SK-N-SH treated with all-trans-retinoic acid at 6 μM for 48 hours (cell line): Measurements from ENCODE around the gene TWIST2.

Experiments used
- ATAC-seq: fragments of 200-7000 bp; cut with Tn5 transposase; 3 replicates; pipeline ENCODE4 v1.9.1; 2020; ENCODE audit warnings: mild to moderate bottlenecking, moderate library complexity
- ESRRG ChIP-seq: fragments of 250-450 bp; sonication (Bioruptor Pico); IDR thresholded peaks from 2 replicates; pipeline ENCODE4 v1.6.1; 2021; ENCODE audit warnings: mild to moderate bottlenecking
- OSR1 ChIP-seq: fragments of 250-450 bp; sonication (Bioruptor Pico); IDR thresholded peaks from 2 replicates; pipeline ENCODE4 v1.8.0; 2022; ENCODE audit warnings: moderate library complexity, mild to moderate bottlenecking, inconsistent platforms
- PATZ1 ChIP-seq: fragments of 250-450 bp; sonication (Bioruptor Pico); IDR thresholded peaks from 2 replicates; pipeline ENCODE4 v1.8.0; 2020; ENCODE audit warnings: mild to moderate bottlenecking, moderate library complexity, borderline replicate concordance
- PPARA ChIP-seq: fragments of 250-450 bp; sonication (Bioruptor Pico); IDR thresholded peaks from 2 replicates; pipeline ENCODE4 v1.5.0; 2020; ENCODE audit warnings: mild to moderate bottlenecking, borderline replicate concordance
- RARB ChIP-seq: fragments of 250-450 bp; sonication (Bioruptor Pico); IDR thresholded peaks from 2 replicates; pipeline ENCODE4 v1.8.0; 2021; ENCODE audit warnings: mild to moderate bottlenecking, moderate library complexity
- SNAI2 ChIP-seq: fragments of 250-450 bp; sonication (Bioruptor Pico); IDR thresholded peaks from 2 replicates; pipeline ENCODE4 v1.5.0; 2020; ENCODE audit warnings: mild to moderate bottlenecking, moderate library complexity
- TCF4 ChIP-seq: fragments of 250-450 bp; sonication (Bioruptor Pico); IDR thresholded peaks from 2 replicates; pipeline ENCODE4 v1.8.0; 2021; ENCODE audit warnings: mild to moderate bottlenecking, moderate library complexity, borderline replicate concordance
- ZFP3 ChIP-seq: fragments of 250-450 bp; sonication (Bioruptor Pico); IDR thresholded peaks from 2 replicates; pipeline ENCODE4 v1.5.0; 2020; ENCODE audit warnings: mild to moderate bottlenecking, moderate library complexity
- ZNF70 ChIP-seq: fragments of 450-650 bp; formaldehyde crosslinking; IDR thresholded peaks from 2 replicates; pipeline ENCODE4 v1.5.0; 2020; ENCODE audit warnings: mild to moderate bottlenecking, moderate library complexity
- ZNF8 ChIP-seq: fragments of 450-650 bp; formaldehyde crosslinking; IDR thresholded peaks from 2 replicates; pipeline ENCODE4 v1.5.0; 2020; ENCODE audit warnings: mild to moderate bottlenecking, moderate library complexity
- TF ChIP-seq, protein P1 (sequence below): fragments of 250-450 bp; sonication (Bioruptor Pico); IDR thresholded peaks from 2 replicates; pipeline ENCODE4 v1.5.1; 2020; ENCODE audit warnings: low read depth, mild to moderate bottlenecking, moderate library complexity
- TF ChIP-seq, protein P2 (sequence below): fragments of 250-450 bp; sonication (Bioruptor Pico); IDR thresholded peaks from 2 replicates; pipeline ENCODE4 v1.5.1; 2021; ENCODE audit warnings: mild to moderate bottlenecking, moderate library complexity
- TF ChIP-seq, protein P3 (sequence below): fragments of 250-450 bp; sonication (Bioruptor Pico); IDR thresholded peaks from 2 replicates; pipeline ENCODE4 v1.5.0; 2020; ENCODE audit warnings: mild to moderate bottlenecking, moderate library complexity

The TWIST2 gene

DNA sequence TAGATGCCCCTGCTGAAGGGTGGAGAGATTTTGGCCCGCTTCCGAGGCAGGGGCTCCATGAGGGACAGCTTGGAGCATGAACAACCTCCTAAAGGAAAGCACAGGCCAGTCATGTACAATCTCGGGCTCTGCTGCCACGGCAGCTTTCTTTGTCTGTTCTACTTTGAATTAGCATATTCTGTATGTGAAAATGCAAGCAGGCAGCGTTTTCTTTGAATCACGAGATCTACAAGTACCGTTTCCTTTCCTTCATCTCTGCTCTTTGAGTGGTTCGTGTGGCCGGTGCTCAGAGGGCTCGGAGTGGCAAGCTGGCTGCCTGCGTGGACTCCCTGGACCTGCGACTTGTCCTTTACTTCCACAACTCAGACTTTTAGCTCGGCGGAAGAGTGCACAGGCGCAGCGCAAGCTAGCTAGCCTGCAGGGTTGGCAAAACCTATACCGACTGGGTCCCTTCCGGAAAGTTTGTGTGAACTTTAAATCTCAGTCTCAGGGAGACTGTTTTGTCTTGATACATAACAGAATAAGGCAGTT lies 6.9 kb downstream of the TWIST2 start (continued):
- TF ChIP-seq, protein P1, sequence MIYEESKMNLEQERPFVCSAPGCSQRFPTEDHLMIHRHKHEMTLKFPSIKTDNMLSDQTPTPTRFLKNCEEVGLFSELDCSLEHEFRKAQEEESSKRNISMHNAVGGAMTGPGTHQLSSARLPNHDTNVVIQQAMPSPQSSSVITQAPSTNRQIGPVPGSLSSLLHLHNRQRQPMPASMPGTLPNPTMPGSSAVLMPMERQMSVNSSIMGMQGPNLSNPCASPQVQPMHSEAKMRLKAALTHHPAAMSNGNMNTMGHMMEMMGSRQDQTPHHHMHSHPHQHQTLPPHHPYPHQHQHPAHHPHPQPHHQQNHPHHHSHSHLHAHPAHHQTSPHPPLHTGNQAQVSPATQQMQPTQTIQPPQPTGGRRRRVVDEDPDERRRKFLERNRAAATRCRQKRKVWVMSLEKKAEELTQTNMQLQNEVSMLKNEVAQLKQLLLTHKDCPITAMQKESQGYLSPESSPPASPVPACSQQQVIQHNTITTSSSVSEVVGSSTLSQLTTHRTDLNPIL (CRISPR knock-in tag): no peak
- no peak for TF ChIP-seq PATZ1 (CRISPR knock-in tag)
- TF ChIP-seq, protein P2, sequence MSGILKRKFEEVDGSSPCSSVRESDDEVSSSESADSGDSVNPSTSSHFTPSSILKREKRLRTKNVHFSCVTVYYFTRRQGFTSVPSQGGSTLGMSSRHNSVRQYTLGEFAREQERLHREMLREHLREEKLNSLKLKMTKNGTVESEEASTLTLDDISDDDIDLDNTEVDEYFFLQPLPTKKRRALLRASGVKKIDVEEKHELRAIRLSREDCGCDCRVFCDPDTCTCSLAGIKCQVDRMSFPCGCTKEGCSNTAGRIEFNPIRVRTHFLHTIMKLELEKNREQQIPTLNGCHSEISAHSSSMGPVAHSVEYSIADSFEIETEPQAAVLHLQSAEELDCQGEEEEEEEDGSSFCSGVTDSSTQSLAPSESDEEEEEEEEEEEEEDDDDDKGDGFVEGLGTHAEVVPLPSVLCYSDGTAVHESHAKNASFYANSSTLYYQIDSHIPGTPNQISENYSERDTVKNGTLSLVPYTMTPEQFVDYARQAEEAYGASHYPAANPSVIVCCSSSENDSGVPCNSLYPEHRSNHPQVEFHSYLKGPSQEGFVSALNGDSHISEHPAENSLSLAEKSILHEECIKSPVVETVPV: no peak

DNA sequence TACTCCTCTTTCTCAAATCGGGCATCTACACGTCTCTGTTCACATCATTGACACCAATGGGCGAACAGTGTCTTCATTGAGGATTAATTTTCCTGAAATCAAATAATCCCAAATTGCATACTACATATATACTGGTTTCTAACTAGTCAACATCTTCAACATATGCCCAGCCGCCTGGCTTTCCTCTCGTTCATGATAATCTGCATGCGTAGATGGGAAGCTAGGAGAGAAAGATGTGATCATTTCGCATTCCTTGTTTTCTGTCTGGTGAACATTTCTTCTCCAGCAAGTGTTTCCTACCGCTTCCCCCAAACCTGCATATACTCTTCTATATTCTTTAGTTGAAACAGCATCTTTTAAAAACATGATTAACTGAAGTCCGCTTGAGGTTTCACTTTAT lies 7.4 kb downstream of the TWIST2 start:
- no peak for TF ChIP-seq ZNF8 (CRISPR knock-in tag)
- TF ChIP-seq TCF4 (CRISPR knock-in tag): no peak
- TF ChIP-seq PPARA: no peak
- no peak for TF ChIP-seq PATZ1 (CRISPR knock-in tag)
- TF ChIP-seq, all 23 proteins: peak for 0
- no peak for ATAC-seq

DNA sequence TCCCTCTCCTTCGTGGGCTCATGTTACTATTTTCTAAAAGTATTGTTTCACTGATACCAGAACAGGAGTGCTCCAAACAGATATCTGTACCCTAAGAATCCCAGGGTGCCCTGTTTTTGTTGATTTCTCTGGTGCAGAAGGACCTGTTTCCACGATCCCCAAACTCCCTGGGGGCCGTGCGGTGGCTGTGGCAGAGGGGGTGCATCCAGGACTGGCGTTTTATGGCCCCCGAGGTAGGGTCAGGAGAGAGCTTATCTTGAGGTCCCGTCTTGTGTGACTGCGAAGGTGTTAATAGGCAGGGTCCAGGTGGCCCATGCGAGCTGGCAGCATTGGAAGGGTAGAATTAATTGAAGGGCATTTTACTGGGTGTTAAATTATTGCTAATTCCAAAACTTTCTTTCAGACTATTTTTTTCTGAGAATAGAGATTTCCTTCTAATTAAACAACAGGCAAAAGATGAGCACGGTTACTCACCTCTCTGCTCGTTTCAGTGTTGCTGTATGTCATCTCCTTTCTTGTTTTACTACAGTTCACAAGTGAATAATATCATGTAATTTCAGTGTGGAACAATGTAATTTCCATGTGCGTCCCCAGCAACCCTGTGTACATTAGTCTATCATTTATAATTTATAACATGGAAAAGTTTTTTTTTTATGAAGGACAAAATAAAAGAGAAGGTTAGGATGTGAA lies 8.2 kb downstream of the TWIST2 start:
- TF ChIP-seq SNAI2 (CRISPR knock-in tag): no peak
- TF ChIP-seq OSR1 (CRISPR knock-in tag): no peak
- TF ChIP-seq, protein P2: no peak
- no peak for TF ChIP-seq PPARA
- TF ChIP-seq RARB (CRISPR knock-in tag): no peak
- ATAC-seq: no peak

GRCh38 chr2:238856713-238857567 lies 9.1 kb downstream of the TWIST2 start:
- no peak for ATAC-seq
- TF ChIP-seq, protein P3, sequence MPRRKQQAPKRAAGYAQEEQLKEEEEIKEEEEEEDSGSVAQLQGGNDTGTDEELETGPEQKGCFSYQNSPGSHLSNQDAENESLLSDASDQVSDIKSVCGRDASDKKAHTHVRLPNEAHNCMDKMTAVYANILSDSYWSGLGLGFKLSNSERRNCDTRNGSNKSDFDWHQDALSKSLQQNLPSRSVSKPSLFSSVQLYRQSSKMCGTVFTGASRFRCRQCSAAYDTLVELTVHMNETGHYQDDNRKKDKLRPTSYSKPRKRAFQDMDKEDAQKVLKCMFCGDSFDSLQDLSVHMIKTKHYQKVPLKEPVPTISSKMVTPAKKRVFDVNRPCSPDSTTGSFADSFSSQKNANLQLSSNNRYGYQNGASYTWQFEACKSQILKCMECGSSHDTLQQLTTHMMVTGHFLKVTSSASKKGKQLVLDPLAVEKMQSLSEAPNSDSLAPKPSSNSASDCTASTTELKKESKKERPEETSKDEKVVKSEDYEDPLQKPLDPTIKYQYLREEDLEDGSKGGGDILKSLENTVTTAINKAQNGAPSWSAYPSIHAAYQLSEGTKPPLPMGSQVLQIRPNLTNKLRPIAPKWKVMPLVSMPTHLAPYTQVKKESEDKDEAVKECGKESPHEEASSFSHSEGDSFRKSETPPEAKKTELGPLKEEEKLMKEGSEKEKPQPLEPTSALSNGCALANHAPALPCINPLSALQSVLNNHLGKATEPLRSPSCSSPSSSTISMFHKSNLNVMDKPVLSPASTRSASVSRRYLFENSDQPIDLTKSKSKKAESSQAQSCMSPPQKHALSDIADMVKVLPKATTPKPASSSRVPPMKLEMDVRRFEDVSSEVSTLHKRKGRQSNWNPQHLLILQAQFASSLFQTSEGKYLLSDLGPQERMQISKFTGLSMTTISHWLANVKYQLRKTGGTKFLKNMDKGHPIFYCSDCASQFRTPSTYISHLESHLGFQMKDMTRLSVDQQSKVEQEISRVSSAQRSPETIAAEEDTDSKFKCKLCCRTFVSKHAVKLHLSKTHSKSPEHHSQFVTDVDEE (CRISPR knock-in tag): no peak
- TF ChIP-seq, protein P2: no peak
- TF ChIP-seq ZFP3 (CRISPR knock-in tag): no peak
- no peak for TF ChIP-seq PATZ1 (CRISPR knock-in tag)
- TF ChIP-seq ESRRG (CRISPR knock-in tag): no peak
- no peak for TF ChIP-seq ZNF70 (CRISPR knock-in tag)
